Neuronal stem cell (in vitro differentiated cells): ENCODE measurements around the gene CD274.
"Not testable (repeated sequence)": the region's sequence is repeated elsewhere in the genome, so short reads cannot be mapped to it uniquely, and the experiment has no call there.

Experiments
- DNase-seq: peaks from one replicate; pipeline ENCODE4 v3.0.0-alpha.2; 2013; ENCODE audit warnings: low spot score
- H2AFZ ChIP-seq: one replicate; pipeline ENCODE4 v1.6.1; 2013; ENCODE audit warnings: mild to moderate bottlenecking, low read length, inconsistent platforms
- H2AK5ac ChIP-seq: 2 replicates; pipeline ENCODE4 v1.6.1; 2013; ENCODE audit warnings: low read depth, mild to moderate bottlenecking, inconsistent platforms, low read length, moderate library complexity, mixed read lengths
- H2BK120ac ChIP-seq: 2 replicates; pipeline ENCODE4 v1.6.1; 2013; ENCODE audit warnings: low read depth, mild to moderate bottlenecking, inconsistent platforms, low read length, moderate library complexity, mixed read lengths
- H2BK12ac ChIP-seq: one replicate; pipeline ENCODE4 v1.6.1; 2013; ENCODE audit warnings: low read length, inconsistent platforms
- H2BK15ac ChIP-seq: 2 replicates; pipeline ENCODE4 v1.6.1; 2013; ENCODE audit warnings: mild to moderate bottlenecking, low read length, inconsistent platforms, mixed read lengths
- H2BK5ac ChIP-seq: one replicate; pipeline ENCODE4 v1.6.1; 2013; ENCODE audit warnings: inconsistent platforms, mild to moderate bottlenecking, low read length, moderate library complexity
- H3K14ac ChIP-seq: one replicate; pipeline ENCODE4 v1.6.1; 2013; ENCODE audit warnings: low read length, inconsistent platforms
- H3K18ac ChIP-seq: 2 replicates; pipeline ENCODE4 v1.6.1; 2013; ENCODE audit warnings: low read length, inconsistent platforms
- H3K23ac ChIP-seq: 2 replicates; pipeline ENCODE4 v1.6.1; 2013; ENCODE audit warnings: low read depth, mild to moderate bottlenecking, mixed read lengths, low read length, inconsistent platforms; ENCODE audit not compliant: poor library complexity
- H3K27ac ChIP-seq: replicated peaks from 3 replicates; pipeline ENCODE4 v1.5.1; 2013; ENCODE audit warnings: low read length, inconsistent platforms
- H3K27me3 ChIP-seq, 3 experiments: 2 replicates each; pipeline ENCODE4 v1.6.1; 2013; ENCODE audit warnings: low read length in 3 of 3, mild to moderate bottlenecking in 2 of 3, inconsistent platforms in 1 of 3, low read depth in 1 of 3, mixed read lengths in 1 of 3, moderate library complexity in 1 of 3; ENCODE audit not compliant: control insufficient read depth in 3 of 3, insufficient read depth in 3 of 3
- H3K36me3 ChIP-seq, 2 donors: replicated peaks in 1 of 2; 2 replicates each; pipeline ENCODE4 v1.6.1; 2013; ENCODE audit warnings: low read length in 2 of 2; ENCODE audit not compliant: control insufficient read depth in 2 of 2, insufficient read depth in 2 of 2
- H3K4ac ChIP-seq: 2 replicates; pipeline ENCODE4 v1.6.1; 2013; ENCODE audit warnings: inconsistent platforms, mild to moderate bottlenecking, low read length, moderate library complexity
- H3K4me1 ChIP-seq, 2 donors: 1 replicate in 1 of 2; 2 replicates in 1 of 2; pipeline ENCODE4 v1.6.1; 2013; ENCODE audit warnings: low read length in 2 of 2, low read depth in 1 of 2; ENCODE audit not compliant: control insufficient read depth in 2 of 2, insufficient read depth in 1 of 2
- H3K4me2 ChIP-seq: one replicate; pipeline ENCODE4 v1.6.1; 2013; ENCODE audit warnings: mild to moderate bottlenecking, low read length, inconsistent platforms; ENCODE audit not compliant: insufficient read depth, poor library complexity, severe bottlenecking
- H3K4me3 ChIP-seq, 2 donors: 2 replicates each; pipeline ENCODE4 v1.5.1; 2013; ENCODE audit warnings: low read length in 2 of 2, mild to moderate bottlenecking in 2 of 2, inconsistent platforms in 1 of 2, moderate library complexity in 1 of 2
- H3K79me1 ChIP-seq: one replicate; pipeline ENCODE4 v1.6.1; 2013; ENCODE audit warnings: low read depth, mild to moderate bottlenecking, inconsistent platforms, low read length, moderate library complexity
- H3K9ac ChIP-seq: one replicate; pipeline ENCODE4 v1.6.1; 2013; ENCODE audit warnings: mild to moderate bottlenecking, low read depth, low read length, inconsistent platforms; ENCODE audit not compliant: poor library complexity
- H3K9me3 ChIP-seq, 2 donors: replicated peaks in 1 of 2; 2 replicates each; pipeline versions ENCODE3 to v1.6.1; 2013; ENCODE audit warnings: low read length in 2 of 2, mild to moderate bottlenecking in 2 of 2, inconsistent platforms in 1 of 2, low read depth in 1 of 2, mixed read lengths in 1 of 2, moderate library complexity in 1 of 2; ENCODE audit not compliant: control insufficient read depth in 2 of 2, insufficient read depth in 1 of 2
- H4K8ac ChIP-seq: one replicate; pipeline ENCODE4 v1.6.1; 2013; ENCODE audit warnings: low read depth, mild to moderate bottlenecking, inconsistent platforms, low read length, moderate library complexity
- H4K91ac ChIP-seq: one replicate; pipeline ENCODE4 v1.6.1; 2013; ENCODE audit warnings: low read length, low read depth, mild to moderate bottlenecking, inconsistent platforms; ENCODE audit not compliant: poor library complexity
- WGBS, 2 donors: extraction: QIAGEN DNeasy Blood & Tissue Kit; methylation state at CpG; one replicate each; pipeline ENCODE4 v1.1.7; 2013; ENCODE audit warnings: missing lambda C conversion rate in 2 of 2, mixed read lengths in 1 of 2; ENCODE audit not compliant: insufficient read length in 2 of 2, insufficient replicate concordance in 1 of 2; ENCODE audit errors: extremely low coverage in 2 of 2; 5-methylcytosine and 5-hydroxymethylcytosine counted together

CD274 gene

GRCh38 chr9:5470122-5470521 lies 19.8 kb downstream of the CD274 start:
- H4K8ac ChIP-seq, result no peak overlapping the region
- WGBS, 2 donors, result no CpG with 5 or more reads among the region's 1 CpG
- no peak overlapping the region for H2BK12ac ChIP-seq
- no peak overlapping the region for H3K9ac ChIP-seq
- H3K36me3 ChIP-seq, result no peaks in the 10 kb centered on the region
- no peak overlapping the region for H4K91ac ChIP-seq
- no peaks in the 10 kb centered on the region for H3K27me3 ChIP-seq
- H3K23ac ChIP-seq, result no peak overlapping the region
- H3K27ac ChIP-seq, result no peak overlapping the region
- H2BK5ac ChIP-seq, result no peak overlapping the region
- H3K4me1 ChIP-seq, result no peaks in the 10 kb centered on the region
- DNase-seq, result no peak
- H2BK15ac ChIP-seq, result no peak overlapping the region
- H3K4ac ChIP-seq, result no peak overlapping the region
- no peaks in the 10 kb centered on the region for H3K9me3 ChIP-seq
- no peak overlapping the region for H3K4me3 ChIP-seq
- no peak overlapping the region for H2AK5ac ChIP-seq
- no peak overlapping the region for H2BK120ac ChIP-seq
- H3K79me1 ChIP-seq, result no peaks in the 10 kb centered on the region
- H2AFZ ChIP-seq, result no peak overlapping the region
- H3K14ac ChIP-seq, result no peak overlapping the region
- no peak overlapping the region for H3K4me2 ChIP-seq
- no peak overlapping the region for H3K18ac ChIP-seq

DNA sequence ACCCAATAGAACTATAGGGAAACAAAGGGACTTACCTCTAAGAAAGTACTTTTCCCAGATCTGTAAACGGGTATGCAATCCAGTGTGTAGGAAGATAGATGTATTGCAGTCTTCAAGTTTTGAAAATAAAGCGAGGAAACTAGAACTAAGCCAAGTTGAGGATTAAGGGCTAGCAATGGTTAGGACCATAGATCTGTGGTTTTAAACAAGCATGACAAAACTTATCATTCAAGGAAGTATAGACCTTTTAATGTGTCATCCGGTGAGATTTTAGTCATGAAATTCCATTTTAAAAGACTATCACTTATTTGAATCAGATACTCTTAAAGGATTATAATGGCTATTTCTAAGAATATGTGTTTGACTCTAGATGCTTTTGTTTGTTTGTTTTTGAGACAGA lies 20.5 kb downstream of the CD274 start:
- Histone ChIP-seq H3K4me2 (no peak overlapping the region), H3K23ac (no peak overlapping the region), H3K27me3 (no peaks in the 10 kb centered on the region), H2AFZ (no peak overlapping the region), H3K4me1 (no peaks in the 10 kb centered on the region), H3K9ac (no peak overlapping the region), H2BK15ac (no peak overlapping the region), H2BK120ac (no peak overlapping the region), H2BK5ac (no peak overlapping the region), H3K4me3 (no peak overlapping the region), H3K14ac (no peak overlapping the region), H2AK5ac (no peak overlapping the region), H3K18ac (no peak overlapping the region), H4K8ac (no peak overlapping the region), H3K4ac (no peak overlapping the region), H3K9me3 (no peaks in the 10 kb centered on the region), H3K36me3 (no peaks in the 10 kb centered on the region), H3K79me1 (no peaks in the 10 kb centered on the region), H2BK12ac (no peak overlapping the region), H4K91ac (no peak overlapping the region), H3K27ac (no peak overlapping the region)
- DNase-seq, result no peak
- no CpG with 5 or more reads among the region's 3 CpGs for WGBS, 2 donors

DNA sequence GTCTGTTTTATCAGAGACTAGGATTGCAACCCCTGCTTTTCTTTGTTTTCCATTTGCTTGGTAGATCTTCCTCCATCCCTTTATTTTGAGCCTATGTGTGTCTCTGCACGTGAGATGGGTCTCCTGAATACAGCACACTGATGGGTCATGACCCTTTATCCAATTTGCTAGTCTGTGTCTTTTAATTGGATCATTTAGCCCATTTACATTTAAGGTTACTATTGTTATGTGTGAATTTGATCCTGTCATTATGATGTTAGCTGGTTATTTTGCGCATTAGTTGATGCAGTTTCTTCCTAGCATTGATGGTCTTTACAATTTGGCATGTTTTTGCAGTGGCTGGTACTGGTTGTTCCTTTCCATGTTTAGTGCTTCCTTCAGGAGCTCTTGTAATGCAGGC lies 25.3 kb downstream of the CD274 start:
- H3K18ac ChIP-seq, H2AK5ac ChIP-seq, H2AFZ ChIP-seq, H2BK12ac ChIP-seq, DNase-seq, H3K36me3 ChIP-seq, H2BK5ac ChIP-seq, H3K27me3 ChIP-seq, H3K9ac ChIP-seq, H4K91ac ChIP-seq, H3K27ac ChIP-seq, H3K4me3 ChIP-seq, H3K4me2 ChIP-seq, H3K9me3 ChIP-seq, H2BK15ac ChIP-seq, H3K79me1 ChIP-seq, H3K4me1 ChIP-seq, H3K23ac ChIP-seq, H3K4ac ChIP-seq, H4K8ac ChIP-seq, H2BK120ac ChIP-seq, H3K14ac ChIP-seq: not testable (repeated sequence)
- WGBS, 2 donors, result no CpG with 5 or more reads among the region's 2 CpGs

DNA sequence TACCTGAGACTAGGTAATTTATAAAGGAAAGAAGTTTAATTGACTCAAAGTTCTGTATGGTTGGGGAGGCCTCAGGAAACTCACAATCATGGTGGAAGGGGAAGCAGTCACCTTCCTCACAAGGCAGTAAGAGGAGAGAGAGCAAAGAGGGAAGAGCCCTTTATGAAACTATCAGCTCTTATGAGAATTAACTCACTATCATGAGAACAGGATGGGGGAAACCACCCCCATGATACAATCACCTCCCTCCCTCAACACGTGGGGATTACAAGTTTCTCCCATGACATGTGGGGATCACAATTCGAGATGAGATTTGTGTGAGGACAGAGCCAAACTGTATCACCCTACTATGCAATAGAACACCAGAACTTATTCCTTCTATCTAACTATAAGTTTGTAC lies 27.9 kb downstream of the CD274 start:
- Histone ChIP-seq H3K4ac (no peak overlapping the region), H3K9ac (no peak overlapping the region), H3K79me1 (no peaks in the 10 kb centered on the region), H3K4me2 (no peak overlapping the region), H2AFZ (no peak overlapping the region), H2BK5ac (no peak overlapping the region), H3K4me3 (no peak overlapping the region), H2BK15ac (no peak overlapping the region), H4K91ac (no peak overlapping the region), H3K27ac (no peak overlapping the region), H3K36me3 (no peaks in the 10 kb centered on the region), H3K4me1 (no peaks in the 10 kb centered on the region), H2BK12ac (no peak overlapping the region), H2BK120ac (no peak overlapping the region), H3K14ac (no peak overlapping the region), H2AK5ac (no peak overlapping the region), H3K18ac (no peak overlapping the region), H3K9me3 (no peaks in the 10 kb centered on the region), H3K23ac (no peak overlapping the region), H3K27me3 (no peaks in the 10 kb centered on the region), H4K8ac (no peak overlapping the region)
- DNase-seq, result no peak
- WGBS, 2 donors, result no CpG with 5 or more reads among the region's 2 CpGs
